GM12864 (cell line): ENCODE data around the gene SCUBE1.

Experiments
- DNase-seq: peaks from one replicate; pipeline ENCODE4 v3.0.0-alpha.2; 2011; ENCODE audit warnings: low read depth
- H3K4me3 ChIP-seq: 2 replicates; pipeline ENCODE4 v1.5.1; 2011; ENCODE audit warnings: mild to moderate bottlenecking, low read depth, low read length, control low read depth
- TF ChIP-seq, protein P1 (sequence below): IDR thresholded peaks from 2 replicates; pipeline ENCODE4 v1.5.1; 2011; ENCODE audit warnings: low read depth, mild to moderate bottlenecking, moderate library complexity, low read length, control low read depth, inconsistent platforms; ENCODE audit errors: missing control alignments

Gene SCUBE1

DNA sequence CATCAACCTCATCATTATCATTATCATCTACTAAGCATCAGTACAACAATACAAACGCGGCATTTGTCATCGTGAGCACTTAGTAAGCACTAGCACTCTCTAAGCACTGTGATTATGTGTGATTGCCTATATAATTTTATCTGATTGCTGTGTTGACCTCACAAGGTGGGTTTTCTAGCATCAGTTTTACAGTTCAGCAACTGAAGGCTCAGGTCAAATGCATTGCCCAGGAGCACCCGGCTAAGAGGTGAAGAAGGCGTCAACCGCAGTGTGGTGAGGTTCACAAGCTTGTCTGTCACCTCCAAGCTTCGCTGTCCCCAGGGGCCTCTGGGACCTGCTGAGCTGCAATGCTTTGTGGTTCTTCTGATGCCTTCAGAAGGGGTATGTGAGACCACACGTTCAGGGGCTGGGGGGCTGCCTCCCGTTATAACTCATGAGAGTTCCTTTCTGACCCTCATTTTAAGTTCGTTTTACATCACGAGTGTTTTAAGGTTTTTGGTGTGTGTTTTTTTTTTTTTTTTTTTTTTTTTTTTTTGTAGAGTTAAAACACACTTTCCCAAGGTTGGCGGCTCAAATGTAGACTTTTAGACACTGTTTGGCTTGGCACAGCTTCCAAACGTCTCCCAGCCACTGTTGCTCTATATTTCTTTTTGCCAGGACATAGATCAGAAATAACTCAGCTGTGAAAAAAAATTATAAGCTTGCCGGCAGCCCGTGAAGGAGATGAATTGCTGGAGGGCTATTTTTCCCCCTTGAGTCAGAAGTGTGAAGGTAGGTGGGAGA is 33.8 kb upstream of the SCUBE1 start:
- peak; percentile 86 for DNase-seq
- TF ChIP-seq, protein P1, sequence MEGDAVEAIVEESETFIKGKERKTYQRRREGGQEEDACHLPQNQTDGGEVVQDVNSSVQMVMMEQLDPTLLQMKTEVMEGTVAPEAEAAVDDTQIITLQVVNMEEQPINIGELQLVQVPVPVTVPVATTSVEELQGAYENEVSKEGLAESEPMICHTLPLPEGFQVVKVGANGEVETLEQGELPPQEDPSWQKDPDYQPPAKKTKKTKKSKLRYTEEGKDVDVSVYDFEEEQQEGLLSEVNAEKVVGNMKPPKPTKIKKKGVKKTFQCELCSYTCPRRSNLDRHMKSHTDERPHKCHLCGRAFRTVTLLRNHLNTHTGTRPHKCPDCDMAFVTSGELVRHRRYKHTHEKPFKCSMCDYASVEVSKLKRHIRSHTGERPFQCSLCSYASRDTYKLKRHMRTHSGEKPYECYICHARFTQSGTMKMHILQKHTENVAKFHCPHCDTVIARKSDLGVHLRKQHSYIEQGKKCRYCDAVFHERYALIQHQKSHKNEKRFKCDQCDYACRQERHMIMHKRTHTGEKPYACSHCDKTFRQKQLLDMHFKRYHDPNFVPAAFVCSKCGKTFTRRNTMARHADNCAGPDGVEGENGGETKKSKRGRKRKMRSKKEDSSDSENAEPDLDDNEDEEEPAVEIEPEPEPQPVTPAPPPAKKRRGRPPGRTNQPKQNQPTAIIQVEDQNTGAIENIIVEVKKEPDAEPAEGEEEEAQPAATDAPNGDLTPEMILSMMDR = no peak
- H3K4me3 ChIP-seq = no peak overlapping the region

DNA sequence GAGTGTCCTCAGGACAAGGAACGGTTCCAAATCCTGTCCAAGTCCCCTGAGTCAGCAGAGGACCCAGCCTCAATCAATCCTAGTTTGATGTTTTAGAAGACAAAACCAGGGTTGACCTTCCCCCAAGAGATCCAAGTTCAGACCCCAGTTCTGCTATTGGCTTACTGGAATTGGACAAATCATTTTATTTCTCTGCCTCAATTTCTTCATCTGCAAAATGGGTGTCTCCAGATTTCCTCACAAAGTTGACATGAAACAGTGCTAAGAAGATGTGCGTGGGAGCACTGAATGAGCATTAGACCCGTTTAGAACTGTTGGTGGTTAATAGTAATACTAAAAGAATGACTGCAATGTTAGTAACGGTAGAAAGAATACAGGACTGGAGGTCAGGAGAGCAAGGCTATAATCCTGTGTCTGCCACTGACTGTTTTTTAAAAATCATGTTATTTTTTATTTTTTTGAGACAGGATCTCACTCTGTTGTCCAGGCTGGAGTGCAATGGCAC is 32.8 kb upstream of the SCUBE1 start:
- DNase-seq = no peak
- H3K4me3 ChIP-seq = no peak overlapping the region
- TF ChIP-seq, protein P1 = no peak

DNA sequence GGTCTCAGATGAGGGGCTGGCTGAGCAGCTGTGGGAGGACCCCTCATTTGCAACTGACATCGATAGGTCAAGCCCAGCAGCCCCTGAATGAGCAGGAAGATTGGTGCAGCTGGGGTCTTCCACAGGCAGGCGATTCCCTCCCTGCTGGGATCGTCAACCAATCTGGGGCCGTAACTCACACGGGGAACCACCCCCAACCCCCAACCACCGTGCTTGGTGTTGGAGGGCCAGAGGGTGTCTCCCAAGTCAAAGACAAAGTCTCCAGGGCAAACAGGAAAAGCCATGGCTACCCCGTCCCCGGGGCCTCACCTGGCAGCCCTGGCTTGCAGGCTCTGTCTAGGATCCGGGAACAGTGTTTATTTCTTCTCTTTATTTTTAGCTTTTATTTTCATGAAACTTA is 26.9 kb upstream of the SCUBE1 start:
- no peak for DNase-seq
- no peak overlapping the region for H3K4me3 ChIP-seq
- TF ChIP-seq, protein P1 = no peak

DNA sequence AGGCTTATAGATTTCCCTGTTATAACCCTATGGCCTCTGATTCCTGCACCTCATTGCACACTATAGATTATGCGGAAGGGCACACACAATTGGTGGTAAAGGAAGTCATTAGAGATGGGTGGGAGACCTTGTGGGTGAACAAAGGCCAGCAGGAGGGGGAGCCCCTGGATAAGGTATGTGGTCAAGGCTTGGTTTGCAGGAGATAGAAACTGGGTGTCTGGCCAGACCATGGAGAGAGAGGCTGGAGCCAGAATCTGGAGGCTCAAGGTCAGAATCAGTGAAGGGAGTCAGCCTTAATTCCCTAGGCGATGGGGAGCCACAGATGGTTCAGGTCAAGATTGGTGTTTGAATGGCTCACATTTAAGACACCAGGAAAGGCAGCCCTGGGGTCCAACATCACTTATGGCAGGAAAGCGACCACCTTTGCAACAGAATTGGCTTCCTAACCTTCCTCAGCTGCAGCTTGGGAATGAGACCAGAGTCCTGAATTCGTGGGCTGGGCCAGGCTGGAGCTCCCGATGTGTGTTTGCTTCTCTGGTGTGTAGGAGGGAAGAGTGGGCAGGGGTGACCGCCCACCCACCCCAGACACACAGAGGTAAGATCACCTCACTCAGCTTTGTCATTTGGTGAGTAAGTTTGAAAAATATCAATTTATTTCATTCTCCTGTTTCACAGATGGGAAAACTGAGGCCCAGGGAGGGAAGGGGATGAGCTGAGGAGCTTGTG is 22.7 kb upstream of the SCUBE1 start:
- TF ChIP-seq, protein P1 = no peak
- H3K4me3 ChIP-seq = no peak overlapping the region
- DNase-seq = no peak

DNA sequence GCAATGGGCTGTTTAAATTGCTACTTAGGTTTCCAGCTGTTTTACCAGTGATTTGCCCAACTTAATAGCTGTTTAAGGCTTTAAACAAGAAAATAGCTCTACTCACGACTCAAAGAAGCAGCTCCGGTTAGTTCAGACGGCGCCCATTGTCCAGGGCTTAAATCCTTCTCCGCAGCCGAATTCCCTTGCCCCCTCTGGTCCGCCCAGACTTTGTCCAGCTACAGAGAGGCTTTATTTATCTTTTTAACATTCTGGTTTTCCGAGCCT is 20.9 kb upstream of the SCUBE1 start:
- TF ChIP-seq, protein P1 = no peak
- no peak for DNase-seq
- H3K4me3 ChIP-seq = no peak overlapping the region

DNA sequence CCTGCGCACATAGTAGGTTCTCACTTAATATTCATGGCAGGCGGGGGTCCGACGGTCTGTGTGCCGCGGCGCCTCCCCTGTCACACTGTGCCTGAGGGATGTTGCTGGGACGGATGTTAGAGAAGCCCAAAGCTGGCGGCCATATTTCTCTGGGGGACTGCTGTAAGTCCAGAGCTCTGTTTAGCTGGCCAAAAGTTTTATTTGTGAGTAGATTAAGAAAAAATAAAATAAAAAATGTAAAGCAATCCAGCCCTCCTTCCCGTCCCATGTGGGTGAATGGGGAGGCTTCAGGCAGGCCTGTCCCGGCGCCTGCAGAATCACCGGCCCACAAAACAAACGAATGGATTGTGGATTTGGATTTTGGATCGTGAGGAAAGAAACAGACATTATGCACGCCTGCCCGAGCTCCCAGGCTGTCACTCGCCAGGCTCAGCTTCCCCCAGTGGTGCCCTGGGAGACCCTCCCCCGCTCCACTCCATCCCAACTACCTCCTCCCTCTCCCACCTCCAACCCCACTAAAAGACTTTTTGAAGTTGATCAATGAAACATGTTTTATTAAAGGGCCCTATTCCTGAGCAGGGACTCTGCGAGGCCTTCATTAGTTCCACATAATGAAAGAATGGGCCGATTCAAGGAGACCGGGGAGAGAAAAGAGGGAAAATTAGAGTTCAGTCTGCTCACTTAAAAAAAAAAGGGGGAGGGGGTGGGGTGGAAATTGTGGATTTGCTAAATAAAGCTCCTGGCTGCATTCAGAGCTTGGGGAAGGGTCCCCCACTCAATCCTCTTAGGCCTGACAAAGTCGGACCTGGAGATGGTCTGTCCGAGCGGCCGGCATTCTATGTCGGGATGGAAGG is 20.4 kb upstream of the SCUBE1 start:
- no peak for DNase-seq
- TF ChIP-seq, protein P1 = no peak
- no peak overlapping the region for H3K4me3 ChIP-seq
